Activated CD8-positive, alpha-beta memory T cell treated with anti-CD3 and anti-CD28 coated beads for 4 hours (primary cell): ENCODE data around the gene MINDY2.

Experiments
- DNase-seq, 2 donors: peaks; one replicate each; pipeline ENCODE4 v3.0.0-alpha.2; 2020; ENCODE audit warnings: low read depth in 2 of 2

The MINDY2 gene, protein sequence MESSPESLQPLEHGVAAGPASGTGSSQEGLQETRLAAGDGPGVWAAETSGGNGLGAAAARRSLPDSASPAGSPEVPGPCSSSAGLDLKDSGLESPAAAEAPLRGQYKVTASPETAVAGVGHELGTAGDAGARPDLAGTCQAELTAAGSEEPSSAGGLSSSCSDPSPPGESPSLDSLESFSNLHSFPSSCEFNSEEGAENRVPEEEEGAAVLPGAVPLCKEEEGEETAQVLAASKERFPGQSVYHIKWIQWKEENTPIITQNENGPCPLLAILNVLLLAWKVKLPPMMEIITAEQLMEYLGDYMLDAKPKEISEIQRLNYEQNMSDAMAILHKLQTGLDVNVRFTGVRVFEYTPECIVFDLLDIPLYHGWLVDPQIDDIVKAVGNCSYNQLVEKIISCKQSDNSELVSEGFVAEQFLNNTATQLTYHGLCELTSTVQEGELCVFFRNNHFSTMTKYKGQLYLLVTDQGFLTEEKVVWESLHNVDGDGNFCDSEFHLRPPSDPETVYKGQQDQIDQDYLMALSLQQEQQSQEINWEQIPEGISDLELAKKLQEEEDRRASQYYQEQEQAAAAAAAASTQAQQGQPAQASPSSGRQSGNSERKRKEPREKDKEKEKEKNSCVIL

DNA sequence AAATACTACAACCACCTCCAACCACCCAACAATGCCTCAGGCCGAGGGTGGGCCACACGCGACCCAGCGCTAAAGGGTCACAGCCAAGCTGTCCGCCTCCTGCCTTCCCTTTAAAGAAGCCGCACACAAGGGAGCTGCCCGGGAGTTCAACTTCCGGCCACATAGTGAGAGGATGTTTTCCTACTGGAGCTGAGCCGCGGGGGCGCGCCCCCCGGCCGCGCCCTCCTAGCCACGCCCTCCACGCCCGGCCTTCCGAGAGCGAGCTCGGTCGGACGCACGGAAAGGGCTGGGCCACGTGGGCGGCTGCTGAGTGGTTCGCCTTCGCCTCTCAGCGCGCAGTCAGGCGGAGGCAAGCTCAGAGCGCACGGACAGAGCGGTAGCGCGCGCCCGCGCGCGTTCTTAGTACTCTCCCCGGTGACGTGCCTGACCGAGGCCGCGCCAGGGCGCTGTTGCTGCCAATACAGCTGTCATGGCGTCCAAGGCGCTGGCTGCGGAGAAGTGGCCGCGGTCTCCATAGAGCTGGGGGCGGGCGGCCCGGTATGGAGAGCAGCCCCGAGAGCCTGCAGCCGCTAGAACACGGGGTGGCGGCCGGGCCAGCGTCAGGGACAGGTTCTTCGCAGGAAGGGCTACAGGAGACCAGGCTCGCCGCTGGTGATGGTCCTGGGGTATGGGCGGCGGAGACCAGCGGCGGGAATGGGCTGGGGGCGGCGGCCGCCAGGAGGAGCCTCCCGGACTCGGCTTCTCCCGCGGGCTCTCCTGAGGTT lies at the start of gene MINDY2:
Gene MINDY2, plus strand, starts transcription at position 446 of the 764 bp plus-strand sequence. Its CDS starts 94 bp downstream, at position 540.
- DNase-seq, result peak; percentile 81 to 88

DNA sequence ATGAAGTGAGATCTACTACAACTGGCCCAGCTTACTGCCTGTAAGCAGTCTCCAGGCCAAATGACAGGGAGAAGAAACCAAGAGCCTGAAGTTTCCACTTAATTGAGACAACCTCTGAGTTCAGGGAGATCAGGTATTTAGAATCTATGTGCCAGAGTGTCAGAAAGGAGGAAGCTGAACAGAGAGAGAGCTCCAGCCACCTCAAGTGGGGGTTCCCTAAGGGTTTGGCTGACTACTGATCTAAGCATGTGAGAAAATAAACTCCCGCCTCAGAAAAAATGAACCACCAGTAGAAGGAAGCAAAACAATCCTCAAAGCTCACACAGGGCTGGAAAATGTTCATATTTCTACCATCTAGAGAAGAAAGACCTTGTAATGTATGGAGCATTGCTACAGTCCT lies 46.6 kb upstream of the MINDY2 start:
- DNase-seq, result no peak

GRCh38 chr15:58726867-58727266 lies 44.2 kb upstream of the MINDY2 start:
- no peak for DNase-seq

DNA sequence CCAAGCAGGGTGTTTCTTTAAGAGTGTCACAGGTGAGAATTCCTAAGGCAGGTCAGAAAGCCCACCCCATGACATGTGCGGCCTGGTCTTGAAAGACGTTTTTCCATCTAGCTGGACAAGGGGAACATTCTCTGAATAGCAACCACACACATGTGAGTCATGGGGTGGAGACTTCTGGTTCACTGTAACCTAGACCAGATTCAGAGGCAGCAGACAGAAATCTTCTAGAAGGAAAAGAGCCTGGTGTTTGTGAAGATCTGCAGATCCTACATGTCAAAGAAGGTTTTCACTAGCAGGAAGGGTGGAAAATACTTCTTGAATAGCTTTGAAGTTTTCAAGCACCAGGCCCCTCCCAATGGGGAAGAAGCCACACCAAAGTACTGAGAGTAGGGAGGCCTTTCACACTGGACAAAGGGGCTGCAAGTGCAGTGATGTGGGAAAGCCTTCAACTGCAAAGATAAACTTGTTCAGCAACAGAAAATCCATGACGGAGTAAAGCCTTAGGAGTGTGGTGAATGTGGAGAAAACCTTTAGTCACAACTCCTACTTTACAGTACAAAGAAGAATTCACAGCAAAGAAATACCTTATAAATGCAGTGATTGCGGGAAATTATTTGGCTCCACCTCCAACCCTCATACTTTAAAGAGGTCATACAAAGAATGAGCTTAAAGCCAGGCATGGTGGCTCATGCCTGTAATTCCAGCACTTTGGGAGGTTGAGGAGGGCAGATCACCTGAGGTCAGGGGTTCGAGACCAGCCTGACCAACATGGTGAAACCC lies 39.2 kb upstream of the MINDY2 start:
- no peak for DNase-seq

DNA sequence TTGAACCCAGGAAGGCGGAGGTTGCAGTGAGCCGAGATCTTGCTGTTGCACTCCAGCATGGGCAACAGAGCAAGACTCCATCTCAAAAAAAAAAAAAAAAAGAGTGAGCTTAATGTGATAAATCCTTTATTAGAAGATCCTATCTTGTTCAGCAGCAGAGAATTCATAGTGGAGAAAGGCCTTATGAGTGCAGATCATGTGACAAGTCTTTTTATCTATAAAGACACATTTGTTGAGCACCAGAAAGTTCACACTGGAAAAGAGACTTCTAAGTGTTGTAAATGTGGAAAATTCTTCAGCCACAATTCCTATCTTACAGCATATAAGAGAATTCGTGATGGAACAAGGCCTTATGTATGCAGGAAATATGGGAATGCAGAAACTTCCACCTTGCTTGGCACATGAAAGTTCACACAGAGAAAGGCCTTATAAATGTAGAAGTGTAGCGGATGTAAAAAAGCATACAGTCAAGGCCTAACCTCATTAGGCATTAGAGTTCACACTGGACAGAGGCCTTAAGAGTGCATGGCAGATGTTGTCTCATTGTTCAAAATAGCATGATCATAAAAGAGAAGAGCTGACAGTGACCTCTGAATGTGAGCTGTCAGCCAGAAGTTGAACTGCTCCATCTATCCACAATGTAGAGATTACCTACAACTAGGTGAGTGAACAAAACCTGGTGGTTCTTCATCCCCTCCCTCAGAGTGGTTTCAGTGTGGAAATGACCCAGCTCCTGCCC lies 38.3 kb upstream of the MINDY2 start:
- no peak for DNase-seq

DNA sequence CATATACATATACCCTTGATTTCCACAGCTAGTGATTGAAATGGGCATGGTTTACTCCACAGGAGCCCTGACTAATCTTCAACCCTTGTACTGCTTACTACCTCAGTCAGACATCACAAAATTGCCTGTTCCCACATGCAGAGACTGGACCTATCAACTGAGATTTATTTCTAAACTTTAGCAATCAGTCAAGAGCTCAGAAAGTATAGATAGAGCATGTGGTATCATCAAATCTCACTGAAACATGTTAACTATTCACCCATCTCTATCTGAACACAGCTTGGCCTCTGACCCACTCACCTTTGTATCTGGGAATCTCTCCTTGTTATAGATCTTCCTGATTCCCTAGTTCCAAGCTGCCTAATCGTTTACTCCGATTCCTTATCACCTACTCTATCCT lies 36.2 kb upstream of the MINDY2 start:
- DNase-seq, result no peak

DNA sequence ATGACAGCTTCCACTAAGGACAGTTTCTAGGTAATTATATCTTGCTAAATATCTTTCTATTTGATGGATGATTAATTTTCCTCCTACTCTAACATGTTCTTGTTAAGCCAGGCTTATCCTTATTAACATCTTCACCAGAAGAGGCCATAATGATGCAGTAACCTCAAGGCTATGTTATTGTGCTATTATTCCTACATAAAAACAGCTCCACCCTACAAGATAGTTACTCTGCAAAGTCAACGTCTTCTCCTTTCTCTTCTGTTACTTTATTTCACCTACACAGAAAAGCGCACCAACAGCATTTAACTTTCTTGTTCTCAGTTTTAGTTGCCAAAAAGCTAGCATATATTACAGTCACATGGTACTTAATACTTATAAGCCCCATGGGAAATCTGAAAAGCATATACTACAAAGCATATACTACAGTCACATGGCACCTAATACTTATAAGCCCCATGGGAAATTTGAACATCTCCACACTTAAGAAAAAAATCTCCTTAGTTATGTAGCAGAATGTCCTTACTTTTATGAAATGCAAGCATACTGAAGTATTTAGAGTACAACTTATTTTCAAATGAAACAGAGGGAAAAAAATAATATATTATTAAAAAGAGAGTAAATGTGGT lies 35.0 kb upstream of the MINDY2 start:
- no peak for DNase-seq

DNA sequence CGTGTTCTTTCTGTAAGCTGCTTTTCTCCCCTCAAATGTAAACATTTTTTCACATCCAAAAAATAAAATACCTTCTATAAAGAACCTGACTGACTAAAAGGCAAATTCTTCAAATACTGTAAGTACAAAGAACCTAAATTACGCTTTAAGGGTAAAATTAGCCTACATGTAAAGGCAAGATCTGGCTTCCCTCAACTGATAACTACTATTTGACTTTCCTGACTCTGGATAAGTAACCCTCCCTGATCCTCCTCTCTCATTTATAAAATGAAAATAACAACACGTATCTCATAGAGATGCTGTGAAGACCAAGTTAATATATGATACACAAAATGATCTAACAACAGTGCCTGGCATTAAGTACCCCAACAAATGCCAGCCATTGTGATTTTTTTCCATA lies 33.8 kb upstream of the MINDY2 start:
- no peak for DNase-seq

- no peak for DNase-seq
Measured at GRCh38 chr15:58738046-58738707, 32.9 kb upstream of the MINDY2 start.

- no peak for DNase-seq
Measured at GRCh38 chr15:58740436-58740835, 30.7 kb upstream of the MINDY2 start.

DNA sequence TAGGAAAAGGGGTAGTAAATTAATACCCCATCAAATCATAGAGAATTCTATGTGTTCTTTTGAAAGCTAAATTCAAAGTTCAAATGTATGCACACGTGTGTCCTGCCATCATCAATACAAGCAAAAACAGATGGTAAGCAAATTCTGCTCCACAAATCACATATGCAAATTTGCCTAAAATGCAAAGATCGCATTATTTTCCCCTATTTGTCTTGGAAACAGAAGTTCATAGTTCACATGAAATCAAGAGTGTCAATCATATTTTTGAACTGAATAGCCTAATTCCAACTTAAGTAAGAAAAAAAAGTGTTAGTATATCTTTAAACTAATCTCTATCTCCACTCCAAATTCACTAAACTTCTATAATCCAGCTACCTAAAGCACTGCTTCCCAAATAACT lies 30.1 kb upstream of the MINDY2 start:
- DNase-seq, result no peak

DNA sequence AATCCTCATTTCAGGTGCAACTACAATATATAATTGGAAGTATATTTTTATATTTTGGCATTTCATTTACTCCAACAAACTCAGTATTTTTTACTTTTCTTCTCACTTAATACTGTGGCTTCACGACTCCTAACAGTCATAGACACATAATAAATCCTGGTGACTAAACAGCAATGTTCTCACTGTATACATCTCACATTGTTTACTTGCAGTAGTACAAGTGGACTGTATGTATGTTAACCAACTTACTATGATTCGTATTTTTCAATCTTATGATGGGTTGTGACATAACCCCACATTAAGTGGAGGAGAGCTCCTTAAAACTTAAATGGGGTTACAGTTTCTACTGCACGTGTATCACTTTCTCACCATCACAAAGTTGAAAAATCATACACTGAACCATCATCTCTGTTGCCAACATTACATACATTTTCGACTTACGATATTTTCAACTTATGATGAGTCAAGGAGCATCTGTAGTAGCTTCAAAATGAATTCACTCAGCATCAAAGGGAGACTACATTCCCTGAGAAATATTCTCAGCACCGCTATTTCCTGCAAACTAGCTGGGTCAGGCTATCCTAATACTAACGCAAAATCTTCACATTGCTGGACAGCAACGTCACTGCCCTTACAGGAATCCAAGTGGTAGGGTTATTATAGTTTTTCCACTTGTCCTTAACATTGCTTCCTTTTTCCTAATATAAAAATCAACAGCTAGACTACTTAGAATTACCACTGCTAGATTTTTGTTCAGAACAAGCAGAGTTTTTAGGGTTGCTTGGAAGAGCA lies 28.9 kb upstream of the MINDY2 start:
- DNase-seq, result no peak

- no peak for DNase-seq
Measured at GRCh38 chr15:58742819-58743502, 28.1 kb upstream of the MINDY2 start.

DNA sequence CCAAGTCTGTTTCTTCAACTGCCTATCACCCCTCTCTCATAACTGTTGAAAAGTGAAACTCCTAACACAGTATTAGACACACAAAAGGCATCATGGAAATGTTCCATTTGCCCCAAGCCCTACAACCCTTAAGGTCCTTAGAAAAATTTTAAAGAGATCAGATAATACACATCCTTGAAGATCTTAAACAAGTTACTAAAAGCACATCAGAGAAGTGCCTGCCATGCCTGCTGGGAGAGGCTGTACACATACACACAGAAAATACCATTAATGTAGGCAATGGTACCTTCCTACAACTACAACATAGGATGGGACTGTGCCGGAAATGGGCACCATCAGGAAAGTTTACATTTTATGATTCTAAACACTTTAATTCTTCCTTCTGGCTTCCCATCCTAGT lies 24.9 kb upstream of the MINDY2 start:
- no peak for DNase-seq

GRCh38 chr15:58748040-58748851 lies 22.9 kb upstream of the MINDY2 start:
- no peak for DNase-seq

- DNase-seq, result peak in 1 of 2 donors; percentile 10
Measured at GRCh38 chr15:58748852-58749531, 22.1 kb upstream of the MINDY2 start.
